ENCODE data around the gene NDUFB2. TPM values are rescaled to one million over a fixed set of nuclear protein-coding genes. Genes with fewer than 3 reads are reported as not detected.
A peak's percentile ranks its signal among the peaks of the same experiment; 100 is the strongest.
"Not testable (repeated sequence)": the region's sequence is repeated elsewhere in the genome, so short reads cannot be mapped to it uniquely, and the experiment has no call there.

NDUFB2 gene
- total RNA-seq, 1 donor from 2014 or later: 326 TPM

DNA sequence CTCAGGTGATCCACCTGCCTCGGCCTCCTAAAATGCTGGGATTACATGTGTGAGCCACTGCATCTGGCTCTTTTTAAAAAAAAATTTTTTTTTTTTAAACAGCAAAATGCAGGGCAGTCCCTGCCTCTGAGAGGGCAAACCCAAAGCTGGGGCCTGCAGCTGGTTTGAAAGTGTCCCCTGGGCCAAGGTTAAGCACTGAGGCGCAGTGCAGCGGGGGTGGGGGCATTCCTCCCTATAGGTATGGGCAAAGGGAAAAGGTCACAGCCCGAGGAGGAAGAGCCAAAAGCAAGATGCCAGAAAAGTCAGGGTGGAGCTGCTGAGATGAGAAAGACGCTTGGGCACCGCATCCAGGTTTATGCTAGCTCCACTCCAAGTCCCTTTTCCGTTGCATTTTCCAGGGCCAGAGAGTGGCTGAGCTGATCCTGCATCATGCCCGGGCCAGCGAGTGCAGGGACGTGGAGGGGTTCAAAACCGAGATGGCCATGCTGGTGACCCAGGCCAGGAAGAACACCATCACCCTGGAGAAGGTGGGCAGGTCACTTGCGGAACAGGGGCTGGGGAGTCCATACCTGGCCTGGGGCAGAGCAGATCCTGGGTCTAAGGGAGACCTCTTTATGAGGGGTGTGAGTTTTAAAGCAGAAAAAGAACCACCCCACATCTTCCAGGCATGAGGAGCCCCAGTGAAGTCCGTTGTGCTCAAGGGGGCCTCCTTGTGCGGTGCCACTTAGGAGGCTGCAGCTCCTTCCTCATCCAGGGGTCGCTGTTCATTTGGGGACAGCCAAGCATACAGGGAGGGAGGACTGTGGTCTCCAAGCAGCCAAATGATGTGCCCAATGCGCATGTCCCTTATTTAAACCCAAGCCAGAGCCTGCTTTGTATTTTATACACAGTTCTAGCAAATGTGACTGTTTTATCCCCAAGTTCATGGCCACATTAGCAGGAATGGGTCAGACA lies 7.0 kb upstream of the NDUFB2 start:
- no peak overlapping the region for H3K27ac Mint-ChIP-seq (ENCODE audit: unreplicated experiment)
- H3K9me3 Mint-ChIP-seq (ENCODE audit: unreplicated experiment): no peaks in the 10 kb centered on the region
- TF ChIP-seq, protein P1, sequence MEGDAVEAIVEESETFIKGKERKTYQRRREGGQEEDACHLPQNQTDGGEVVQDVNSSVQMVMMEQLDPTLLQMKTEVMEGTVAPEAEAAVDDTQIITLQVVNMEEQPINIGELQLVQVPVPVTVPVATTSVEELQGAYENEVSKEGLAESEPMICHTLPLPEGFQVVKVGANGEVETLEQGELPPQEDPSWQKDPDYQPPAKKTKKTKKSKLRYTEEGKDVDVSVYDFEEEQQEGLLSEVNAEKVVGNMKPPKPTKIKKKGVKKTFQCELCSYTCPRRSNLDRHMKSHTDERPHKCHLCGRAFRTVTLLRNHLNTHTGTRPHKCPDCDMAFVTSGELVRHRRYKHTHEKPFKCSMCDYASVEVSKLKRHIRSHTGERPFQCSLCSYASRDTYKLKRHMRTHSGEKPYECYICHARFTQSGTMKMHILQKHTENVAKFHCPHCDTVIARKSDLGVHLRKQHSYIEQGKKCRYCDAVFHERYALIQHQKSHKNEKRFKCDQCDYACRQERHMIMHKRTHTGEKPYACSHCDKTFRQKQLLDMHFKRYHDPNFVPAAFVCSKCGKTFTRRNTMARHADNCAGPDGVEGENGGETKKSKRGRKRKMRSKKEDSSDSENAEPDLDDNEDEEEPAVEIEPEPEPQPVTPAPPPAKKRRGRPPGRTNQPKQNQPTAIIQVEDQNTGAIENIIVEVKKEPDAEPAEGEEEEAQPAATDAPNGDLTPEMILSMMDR (IDR thresholded peaks at IDR 0.05; ENCODE audit: unreplicated experiment): no peak
- H3K27me3 Mint-ChIP-seq (ENCODE audit: unreplicated experiment): peaks cover 2% of the 10 kb centered on the region
- peaks cover 11% of the 10 kb centered on the region for H3K4me1 Mint-ChIP-seq (ENCODE audit: unreplicated experiment)
- peaks cover 28% of the 10 kb centered on the region for H3K36me3 Mint-ChIP-seq (ENCODE audit: low read depth, unreplicated experiment)
- no peak for DNase-seq (ENCODE audit: low spot score)
- H3K4me3 Mint-ChIP-seq (ENCODE audit: unreplicated experiment): no peak overlapping the region

DNA sequence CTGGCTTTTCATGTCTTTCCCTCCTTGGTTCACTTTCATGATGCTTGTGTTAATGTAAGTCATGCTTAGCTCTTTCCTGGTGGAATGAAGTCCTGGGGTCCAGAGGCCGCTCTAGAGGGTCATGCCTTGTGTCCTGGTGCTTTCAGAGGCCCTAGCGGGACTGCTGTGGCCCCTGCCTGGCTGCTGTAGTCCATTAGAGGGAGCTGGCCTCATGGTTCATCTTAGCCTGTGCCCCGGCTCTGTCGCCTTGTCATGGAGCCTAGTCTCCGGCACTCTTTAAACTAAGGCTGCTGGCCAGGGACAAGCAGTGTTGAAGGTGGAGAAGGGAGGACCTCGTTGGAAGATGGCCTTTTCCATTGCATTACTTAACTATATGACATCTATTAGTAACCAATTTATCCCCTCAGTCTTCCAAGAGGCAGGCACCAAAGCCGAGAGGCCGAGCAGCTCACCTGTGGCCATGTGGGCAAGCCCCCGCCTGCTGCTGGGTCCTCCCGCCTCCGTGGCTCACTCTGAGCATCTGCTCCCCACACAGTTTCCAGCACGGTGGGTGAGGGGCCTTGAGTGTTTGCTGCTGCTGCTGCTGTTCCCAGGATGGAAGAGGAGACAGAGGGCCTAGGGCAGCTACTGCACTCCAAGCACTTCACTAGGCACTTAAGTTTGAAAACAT lies 5.0 kb upstream of the NDUFB2 start:
- TF ChIP-seq, protein P1 (IDR thresholded peaks at IDR 0.05; ENCODE audit: unreplicated experiment): no peak
- Mint-ChIP-seq H3K27ac (ENCODE audit: unreplicated experiment) (no peak overlapping the region), H3K4me3 (ENCODE audit: unreplicated experiment) (no peak overlapping the region), H3K36me3 (ENCODE audit: low read depth, unreplicated experiment) (peaks cover 33% of the 10 kb centered on the region), H3K27me3 (ENCODE audit: unreplicated experiment) (peaks cover 10% of the 10 kb centered on the region), H3K4me1 (ENCODE audit: unreplicated experiment) (peaks cover 12% of the 10 kb centered on the region), H3K9me3 (ENCODE audit: unreplicated experiment) (no peaks in the 10 kb centered on the region)
- no peak for DNase-seq (ENCODE audit: low spot score)

GRCh38 chr7:140693849-140694248 lies 2.7 kb upstream of the NDUFB2 start:
- peaks cover 19% of the 10 kb centered on the region for H3K27me3 Mint-ChIP-seq (ENCODE audit: unreplicated experiment)
- not testable (repeated sequence) for DNase-seq (ENCODE audit: low spot score); H3K9me3 Mint-ChIP-seq (ENCODE audit: unreplicated experiment); H3K4me3 Mint-ChIP-seq (ENCODE audit: unreplicated experiment); H3K27ac Mint-ChIP-seq (ENCODE audit: unreplicated experiment)
- H3K4me1 Mint-ChIP-seq (ENCODE audit: unreplicated experiment): peaks cover 25% of the 10 kb centered on the region
- H3K36me3 Mint-ChIP-seq (ENCODE audit: low read depth, unreplicated experiment): peaks cover 40% of the 10 kb centered on the region

DNA sequence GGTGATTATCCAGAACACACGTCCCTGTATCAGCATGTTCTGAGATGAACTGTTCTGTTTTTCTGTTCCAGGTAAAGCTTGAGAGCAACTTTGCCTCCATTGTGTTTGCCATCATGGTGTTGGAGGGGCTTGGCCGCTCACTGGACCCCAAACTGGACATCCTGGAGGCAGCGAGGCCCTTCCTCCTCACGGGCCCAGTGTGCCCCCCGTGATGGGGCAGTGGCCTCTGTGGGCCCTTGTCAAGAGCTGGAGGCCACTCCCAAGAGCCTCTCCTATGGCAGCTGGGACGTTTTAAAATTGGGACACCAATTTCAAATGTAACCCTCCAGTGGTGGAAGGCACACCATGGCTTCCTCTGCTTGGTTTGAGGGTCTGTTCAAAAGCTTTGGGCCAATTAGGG lies 1.9 kb upstream of the NDUFB2 start:
- DNase-seq (ENCODE audit: low spot score): no peak
- TF ChIP-seq, protein P1 (IDR thresholded peaks at IDR 0.05; ENCODE audit: unreplicated experiment): no peak
- Mint-ChIP-seq H3K27me3 (ENCODE audit: unreplicated experiment) (peaks cover 19% of the 10 kb centered on the region), H3K27ac (ENCODE audit: unreplicated experiment) (peak overlapping the region; percentile 64), H3K4me3 (ENCODE audit: unreplicated experiment) (peak overlapping the region; percentile 74), H3K4me1 (ENCODE audit: unreplicated experiment) (peaks cover 30% of the 10 kb centered on the region), H3K36me3 (ENCODE audit: low read depth, unreplicated experiment) (peaks cover 40% of the 10 kb centered on the region), H3K9me3 (ENCODE audit: unreplicated experiment) (no peaks in the 10 kb centered on the region)

GRCh38 chr7:140695381-140695780 lies 1.1 kb upstream of the NDUFB2 start:
- Mint-ChIP-seq H3K4me3 (ENCODE audit: unreplicated experiment) (no peak overlapping the region), H3K27ac (ENCODE audit: unreplicated experiment) (no peak overlapping the region), H3K4me1 (ENCODE audit: unreplicated experiment) (peaks cover 32% of the 10 kb centered on the region), H3K27me3 (ENCODE audit: unreplicated experiment) (peaks cover 19% of the 10 kb centered on the region), H3K9me3 (ENCODE audit: unreplicated experiment) (no peaks in the 10 kb centered on the region), H3K36me3 (ENCODE audit: low read depth, unreplicated experiment) (peaks cover 39% of the 10 kb centered on the region)
- DNase-seq (ENCODE audit: low spot score): no peak
- TF ChIP-seq, protein P1 (IDR thresholded peaks at IDR 0.05; ENCODE audit: unreplicated experiment): no peak
